ENCODE measurements around the gene PRORP.

- TF ChIP-seq CTCF (IDR thresholded peaks at IDR 0.05) (no peak), POLR2A (IDR thresholded peaks at IDR 0.05) (no peak)
These were observed 25.4 kb downstream of the PRORP start for GRCh38 chr14:35147711-35148110.
